Renal pelvis (tissue), 12 donors: ENCODE results near the gene HIP1R. TPM values are rescaled to one million over a fixed set of nuclear protein-coding genes. Genes with fewer than 3 reads are reported as not detected.
"Not testable (repeated sequence)": the region's sequence is repeated elsewhere in the genome, so short reads cannot be mapped to it uniquely, and the experiment has no call there.

Source experiments
- DNase-seq: peaks from one replicate; pipeline ENCODE4 v3.0.0-alpha.2; 2013
- long read RNA-seq, 16 experiments: transcript quantifications; one replicate each; lab custom pipeline, GENCODE V29; 2026
- polyA plus RNA-seq, 3 donors: library from polyadenylated mRNA; unstranded; fragments of 120-200 nt; gene quantifications; one replicate each; pipeline ENCODE4 v1.2.1, GENCODE V29; 2013; ENCODE audit not compliant: insufficient read length in 3 of 3

HIP1R gene
- 10 to 100 TPM; 78.9 to 97.8 (median 96.6) TPM for polyA plus RNA-seq
- long read RNA-seq, donor 1, full-length matches to known transcripts = 1 of 12 reads
- long read RNA-seq, donor 1, partial matches to known transcripts = 11 of 12 reads
- long read RNA-seq, donor 1, other reads (novel, unspliced or antisense) = 0 of 12 reads
- long read RNA-seq, donor 2, full-length matches to known transcripts = 7 of 28 reads
- long read RNA-seq, donor 2, partial matches to known transcripts = 21 of 28 reads
- long read RNA-seq, donor 2, other reads (novel, unspliced or antisense) = 0 of 28 reads
- long read RNA-seq, donor 3, full-length matches to known transcripts = 1 of 17 reads
- long read RNA-seq, donor 3, partial matches to known transcripts = 16 of 17 reads
- long read RNA-seq, donor 3, other reads (novel, unspliced or antisense) = 0 of 17 reads
- long read RNA-seq, donor 4, full-length matches to known transcripts = 4 of 14 reads
- long read RNA-seq, donor 4, partial matches to known transcripts = 10 of 14 reads
- long read RNA-seq, donor 4, other reads (novel, unspliced or antisense) = 0 of 14 reads
- long read RNA-seq, donor 5, full-length matches to known transcripts = 2 of 16 reads
- long read RNA-seq, donor 5, partial matches to known transcripts = 14 of 16 reads
- long read RNA-seq, donor 5, other reads (novel, unspliced or antisense) = 0 of 16 reads
- long read RNA-seq, donor 6, full-length matches to known transcripts = 10 of 45 reads
- long read RNA-seq, donor 6, partial matches to known transcripts = 35 of 45 reads
- long read RNA-seq, donor 6, other reads (novel, unspliced or antisense) = 0 of 45 reads
- long read RNA-seq, donor 7, full-length matches to known transcripts = 12 of 26 reads
- long read RNA-seq, donor 7, partial matches to known transcripts = 14 of 26 reads
- long read RNA-seq, donor 7, other reads (novel, unspliced or antisense) = 0 of 26 reads
- long read RNA-seq, donor 8, full-length matches to known transcripts = 1 of 1 reads
- long read RNA-seq, donor 8, partial matches to known transcripts = 0 of 1 reads
- long read RNA-seq, donor 8, other reads (novel, unspliced or antisense) = 0 of 1 reads
- long read RNA-seq, donor 9, full-length matches to known transcripts = 8 of 39 reads
- long read RNA-seq, donor 9, partial matches to known transcripts = 31 of 39 reads
- long read RNA-seq, donor 9, other reads (novel, unspliced or antisense) = 0 of 39 reads
- long read RNA-seq, donor 10, full-length matches to known transcripts = 3 of 19 reads
- long read RNA-seq, donor 10, partial matches to known transcripts = 16 of 19 reads
- long read RNA-seq, donor 10, other reads (novel, unspliced or antisense) = 0 of 19 reads
- long read RNA-seq, donor 11, full-length matches to known transcripts = 7 of 30 reads
- long read RNA-seq, donor 11, partial matches to known transcripts = 23 of 30 reads
- long read RNA-seq, donor 11, other reads (novel, unspliced or antisense) = 0 of 30 reads
- long read RNA-seq, donor 12, full-length matches to known transcripts = 10 of 39 reads
- long read RNA-seq, donor 12, partial matches to known transcripts = 29 of 39 reads
- long read RNA-seq, donor 12, other reads (novel, unspliced or antisense) = 0 of 39 reads
- long read RNA-seq, donor 13, full-length matches to known transcripts = 3 of 14 reads
- long read RNA-seq, donor 13, partial matches to known transcripts = 11 of 14 reads
- long read RNA-seq, donor 13, other reads (novel, unspliced or antisense) = 0 of 14 reads
- long read RNA-seq, donor 14 = 0 reads
- long read RNA-seq, donor 15, full-length matches to known transcripts = 6 of 69 reads
- long read RNA-seq, donor 15, partial matches to known transcripts = 63 of 69 reads
- long read RNA-seq, donor 15, other reads (novel, unspliced or antisense) = 0 of 69 reads
- long read RNA-seq, donor 16, full-length matches to known transcripts = 2 of 16 reads
- long read RNA-seq, donor 16, partial matches to known transcripts = 14 of 16 reads
- long read RNA-seq, donor 16, other reads (novel, unspliced or antisense) = 0 of 16 reads

- DNase-seq = peak; percentile 52
Observed at GRCh38 chr12:122834921-122835749, at the start of gene HIP1R. Gene HIP1R, plus strand, starts transcription at chr12:122835457. Its CDS starts 94 bp downstream, at chr12:122835551.

GRCh38 chr12:122785503-122785902 is 49.8 kb upstream of the HIP1R start:
- no peak for DNase-seq

- no peak for DNase-seq
Observed at GRCh38 chr12:122788387-122788786, 46.9 kb upstream of the HIP1R start.

GRCh38 chr12:122789637-122790036 is 45.6 kb upstream of the HIP1R start:
- no peak for DNase-seq

GRCh38 chr12:122790393-122791075 is 44.7 kb upstream of the HIP1R start:
- no peak for DNase-seq

- DNase-seq = peak; percentile 43
Observed at GRCh38 chr12:122793685-122794106, 41.6 kb upstream of the HIP1R start.

GRCh38 chr12:122795807-122796206 is 39.5 kb upstream of the HIP1R start:
- DNase-seq = no peak

GRCh38 chr12:122799641-122800243 is 35.5 kb upstream of the HIP1R start:
- DNase-seq = no peak

- DNase-seq = no peak
Observed at GRCh38 chr12:122803937-122804336, 31.3 kb upstream of the HIP1R start.

- DNase-seq = not testable (repeated sequence)
Observed at GRCh38 chr12:122804957-122805356, 30.3 kb upstream of the HIP1R start.

GRCh38 chr12:122807651-122808050 is 27.6 kb upstream of the HIP1R start:
- DNase-seq = no peak

GRCh38 chr12:122811777-122812176 is 23.5 kb upstream of the HIP1R start:
- no peak for DNase-seq

GRCh38 chr12:122813310-122813713 is 21.9 kb upstream of the HIP1R start:
- no peak for DNase-seq

GRCh38 chr12:122819209-122819785 is 16.0 kb upstream of the HIP1R start:
- no peak for DNase-seq

- no peak for DNase-seq
Observed at GRCh38 chr12:122820138-122820537, 15.1 kb upstream of the HIP1R start.

- no peak for DNase-seq
Observed at GRCh38 chr12:122820838-122821271, 14.4 kb upstream of the HIP1R start.

GRCh38 chr12:122823429-122823828 is 11.8 kb upstream of the HIP1R start:
- no peak for DNase-seq
